Measurements from ENCODE around the gene VTI1A.
"Not testable (repeated sequence)": the region's sequence is repeated elsewhere in the genome, so short reads cannot be mapped to it uniquely, and the experiment has no call there.

The VTI1A gene

GRCh38 chr10:112446855-112447619, at the start of gene VTI1A, which contains the start of gene ZDHHC6:
VTI1A (plus strand) TSS chr10:112447215; CDS start chr10:112447374, 159 bp downstream.
ZDHHC6 (minus strand) TSS chr10:112446914; CDS start chr10:112445436, 1,478 bp downstream.
- DNase-seq (ENCODE audit: low read depth): peak; percentile 81

- no peak for DNase-seq (ENCODE audit: low read depth)
Measured at GRCh38 chr10:112397592-112397991, 49.4 kb upstream of the VTI1A start.

- DNase-seq (ENCODE audit: low read depth): no peak
Measured at GRCh38 chr10:112402917-112403316, 44.1 kb upstream of the VTI1A start.

GRCh38 chr10:112404617-112405016, 42.4 kb upstream of the VTI1A start:
- no peak for DNase-seq (ENCODE audit: low read depth)

- not testable (repeated sequence) for DNase-seq (ENCODE audit: low read depth)
Measured at GRCh38 chr10:112406806-112407205, 40.2 kb upstream of the VTI1A start.

GRCh38 chr10:112407696-112408095, 39.3 kb upstream of the VTI1A start:
- no peak for DNase-seq (ENCODE audit: low read depth)

- DNase-seq (ENCODE audit: low read depth): no peak
Measured at GRCh38 chr10:112409299-112409698, 37.7 kb upstream of the VTI1A start.

- no peak for DNase-seq (ENCODE audit: low read depth)
Measured at GRCh38 chr10:112409755-112410154, 37.3 kb upstream of the VTI1A start.

GRCh38 chr10:112412696-112413095, 34.3 kb upstream of the VTI1A start:
- no peak for DNase-seq (ENCODE audit: low read depth)

- no peak for DNase-seq (ENCODE audit: low read depth)
Measured at GRCh38 chr10:112421731-112422130, 25.3 kb upstream of the VTI1A start.

GRCh38 chr10:112424651-112425050, 22.4 kb upstream of the VTI1A start:
- no peak for DNase-seq (ENCODE audit: low read depth)

GRCh38 chr10:112426111-112426510, 20.9 kb upstream of the VTI1A start:
- no peak for DNase-seq (ENCODE audit: low read depth)

- DNase-seq (ENCODE audit: low read depth): no peak
Measured at GRCh38 chr10:112429147-112429546, 17.9 kb upstream of the VTI1A start.

- DNase-seq (ENCODE audit: low read depth): no peak
Measured at GRCh38 chr10:112429654-112430230, 17.3 kb upstream of the VTI1A start.

GRCh38 chr10:112433136-112433535, 13.9 kb upstream of the VTI1A start:
- no peak for DNase-seq (ENCODE audit: low read depth)

GRCh38 chr10:112434988-112435619, 11.9 kb upstream of the VTI1A start:
- peak; percentile 25 for DNase-seq (ENCODE audit: low read depth)

- DNase-seq (ENCODE audit: low read depth): no peak
Measured at GRCh38 chr10:112438356-112438755, 8.7 kb upstream of the VTI1A start.

- no peak for DNase-seq (ENCODE audit: low read depth)
Measured at GRCh38 chr10:112441520-112441919, 5.5 kb upstream of the VTI1A start.

GRCh38 chr10:112442063-112442462, 5.0 kb upstream of the VTI1A start:
- DNase-seq (ENCODE audit: low read depth): no peak

GRCh38 chr10:112446055-112446854, 760 bp upstream of the VTI1A start:
- DNase-seq (ENCODE audit: low read depth): no peak

- DNase-seq (ENCODE audit: low read depth): no peak
Measured at GRCh38 chr10:112447620-112447928, 559 bp downstream of the VTI1A start.

- DNase-seq (ENCODE audit: low read depth): no peak
Measured at GRCh38 chr10:112448888-112449287, 1.9 kb downstream of the VTI1A start.
